HG03442 (cell line): ENCODE results near the gene PCNX3.

Experiments used
- ATAC-seq: cut with Tn5 transposase; IDR thresholded peaks from one replicate; pipeline ENCODE4 v1.9.1; 2021; ENCODE audit warnings: mild to moderate bottlenecking, moderate library complexity; ENCODE audit not compliant: unreplicated experiment

Gene PCNX3

GRCh38 chr11:65617990-65618751, 2.6 kb downstream of the PCNX3 start:
- no peak for ATAC-seq

- ATAC-seq, result no peak
These were observed 3.2 kb downstream of the PCNX3 start for GRCh38 chr11:65618763-65619162.

- ATAC-seq, result no peak
These were observed 3.8 kb downstream of the PCNX3 start for GRCh38 chr11:65619281-65619928.

- ATAC-seq, result no peak
These were observed 5.1 kb downstream of the PCNX3 start for GRCh38 chr11:65620666-65621065.

GRCh38 chr11:65621460-65621859, 5.9 kb downstream of the PCNX3 start:
- ATAC-seq, result no peak

- ATAC-seq, result no peak
These were observed 6.4 kb downstream of the PCNX3 start for GRCh38 chr11:65622011-65622410.

GRCh38 chr11:65623177-65623576, 7.6 kb downstream of the PCNX3 start:
- no peak for ATAC-seq

- no peak for ATAC-seq
These were observed 8.5 kb downstream of the PCNX3 start for GRCh38 chr11:65623852-65624616.

- no peak for ATAC-seq
These were observed 9.5 kb downstream of the PCNX3 start for GRCh38 chr11:65624931-65625627.

- ATAC-seq, result no peak
These were observed 10.2 kb downstream of the PCNX3 start for GRCh38 chr11:65625628-65626342.

- ATAC-seq, result no peak
These were observed 11.6 kb downstream of the PCNX3 start for GRCh38 chr11:65627202-65627601.

GRCh38 chr11:65629579-65629978, 14.0 kb downstream of the PCNX3 start:
- ATAC-seq, result no peak

GRCh38 chr11:65630215-65630614, 14.6 kb downstream of the PCNX3 start:
- no peak for ATAC-seq

- ATAC-seq, result no peak
These were observed 18.0 kb downstream of the PCNX3 start for GRCh38 chr11:65633390-65634108.

GRCh38 chr11:65634109-65634436, 18.5 kb downstream of the PCNX3 start:
- no peak for ATAC-seq

GRCh38 chr11:65634440-65634839, 18.9 kb downstream of the PCNX3 start:
- no peak for ATAC-seq

GRCh38 chr11:65634905-65635731, 19.5 kb downstream of the PCNX3 start:
- no peak for ATAC-seq

- no peak for ATAC-seq
These were observed 20.8 kb downstream of the PCNX3 start for GRCh38 chr11:65636108-65637031.
